ENCODE measurements around the gene ANGEL1. TPM values are rescaled to one million over a fixed set of nuclear protein-coding genes. Genes with fewer than 3 reads are reported as not detected.
A peak's percentile ranks its signal among the peaks of the same experiment; 100 is the strongest.

The ANGEL1 gene
- total RNA-seq, 6 donors from 2014 or later, result 13.8 to 35.6 (median 23.6) TPM

DNA sequence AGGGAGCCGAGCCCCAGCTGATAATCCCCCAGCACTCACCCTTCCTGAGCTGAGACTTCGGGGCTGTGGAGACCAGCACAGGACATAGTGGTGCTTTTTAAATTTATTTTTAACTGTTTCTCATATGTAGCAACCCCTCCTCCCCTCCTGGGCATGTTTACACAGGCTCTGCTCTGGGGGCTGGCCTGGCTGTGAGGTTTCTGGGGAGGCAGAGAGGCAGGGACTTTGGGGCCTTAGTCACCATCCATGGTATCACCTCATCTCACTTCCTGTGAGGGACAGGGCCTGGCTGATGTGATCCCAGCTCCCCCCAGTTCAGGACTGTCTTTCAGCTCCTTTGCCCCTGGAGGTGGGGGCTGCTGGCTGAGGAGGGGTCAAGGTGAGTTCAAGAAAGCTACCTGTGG, 31.0 kb downstream of the ANGEL1 start:
- Histone ChIP-seq H3K4me1 (peaks cover 16 to 43% (median 31%) of the 10 kb centered on the region in 4 donors), H3K27ac (peak overlapping the region; percentile 11 to 68 (median 30)), H3K36me3 (peaks cover 0 to 41% (median 14%) of the 10 kb centered on the region in 4 donors), H3K4me3 (no peak overlapping the region), H3K27me3 (no peaks in the 10 kb centered on the region), H3K9me3 (no peaks in the 10 kb centered on the region)
- TF ChIP-seq CTCF (IDR thresholded peaks at IDR 0.05) (no peak), POLR2A (IDR thresholded peaks at IDR 0.05) (no peak), EP300 (IDR thresholded peaks at IDR 0.05) (no peak), POLR2AphosphoS5 (IDR thresholded peaks at IDR 0.05) (no peak)
- no peak for DNase-seq
- WGBS, 2 donors, result 71 to 77% methylated on average over 2 of the region's 2 CpGs
- no peak for ATAC-seq (ENCODE audit: low FRiP score in 2 of 2)

GRCh38 chr14:76780875-76781647, 31.6 kb downstream of the ANGEL1 start:
- Histone ChIP-seq H3K4me1 (peaks cover 16 to 46% (median 33%) of the 10 kb centered on the region in 4 donors), H3K36me3 (peaks cover 0 to 35% (median 11%) of the 10 kb centered on the region in 4 donors), H3K9me3 (no peaks in the 10 kb centered on the region), H3K27me3 (no peaks in the 10 kb centered on the region), H3K27ac (peak overlapping the region in 3 of 4 donors; percentile 24 to 68 (median 37)), H3K4me3 (no peak overlapping the region)
- 75 to 81% methylated on average over 11 of the region's 11 CpGs for WGBS, 2 donors
- no peak for DNase-seq
- no peak for ATAC-seq (ENCODE audit: low FRiP score in 2 of 2)
- no peak for TF ChIP-seq POLR2AphosphoS5 (IDR thresholded peaks at IDR 0.05)
- no peak for TF ChIP-seq POLR2A (IDR thresholded peaks at IDR 0.05)
- TF ChIP-seq CTCF (IDR thresholded peaks at IDR 0.05), result no peak
- no peak for TF ChIP-seq EP300 (IDR thresholded peaks at IDR 0.05)

DNA sequence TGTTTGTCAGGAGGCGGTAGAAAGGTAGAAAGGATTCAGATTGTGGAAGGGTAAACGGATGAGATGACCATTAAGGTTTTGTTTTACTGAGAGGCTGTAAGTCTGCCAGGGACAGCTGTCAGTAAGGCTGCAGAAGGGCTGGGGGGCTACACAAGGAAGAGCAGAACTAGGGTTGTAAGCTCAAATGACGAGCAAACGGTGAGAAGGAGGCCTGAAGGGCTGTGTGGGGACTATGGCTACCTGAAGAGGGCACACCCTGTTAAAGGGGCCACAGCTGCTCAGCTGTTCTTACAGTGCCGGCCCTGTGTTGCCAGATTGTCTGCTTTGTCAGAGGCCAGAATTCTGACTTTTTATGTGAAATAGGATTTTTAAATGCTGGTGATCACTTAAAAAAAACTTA, 32.3 kb downstream of the ANGEL1 start:
- Histone ChIP-seq H3K4me3 (no peak overlapping the region), H3K9me3 (no peaks in the 10 kb centered on the region), H3K36me3 (peaks cover 0 to 34% (median 10%) of the 10 kb centered on the region in 4 donors), H3K27me3 (no peaks in the 10 kb centered on the region), H3K4me1 (peaks cover 16 to 46% (median 32%) of the 10 kb centered on the region in 4 donors), H3K27ac (peak overlapping the region in 2 of 4 donors; percentile 24 to 68)
- WGBS, 2 donors, result 62 to 75% methylated on average over 5 of the region's 5 CpGs
- DNase-seq, result no peak
- no peak for TF ChIP-seq EP300 (IDR thresholded peaks at IDR 0.05)
- TF ChIP-seq POLR2A (IDR thresholded peaks at IDR 0.05), result no peak
- no peak for ATAC-seq (ENCODE audit: low FRiP score in 2 of 2)

- Histone ChIP-seq H3K36me3 (peaks cover 0 to 30% (median 10%) of the 10 kb centered on the region in 4 donors), H3K4me1 (peaks cover 16 to 46% (median 30%) of the 10 kb centered on the region in 4 donors), H3K9me3 (no peaks in the 10 kb centered on the region), H3K27ac (peak overlapping the region in 2 of 4 donors; percentile 17 to 24), H3K27me3 (no peaks in the 10 kb centered on the region), H3K4me3 (no peak overlapping the region)
- ATAC-seq (ENCODE audit: low FRiP score in 2 of 2), result no peak
- DNase-seq, result no peak
- no peak for TF ChIP-seq POLR2A (IDR thresholded peaks at IDR 0.05)
- no peak for TF ChIP-seq EP300 (IDR thresholded peaks at IDR 0.05)
- no peak for TF ChIP-seq CTCF (IDR thresholded peaks at IDR 0.05)
- no peak for TF ChIP-seq POLR2AphosphoS5 (IDR thresholded peaks at IDR 0.05)
- WGBS, 2 donors, result 93% methylated on average over 2 of the region's 2 CpGs
Measured at GRCh38 chr14:76780058-76780345, 32.7 kb downstream of the ANGEL1 start.

DNA sequence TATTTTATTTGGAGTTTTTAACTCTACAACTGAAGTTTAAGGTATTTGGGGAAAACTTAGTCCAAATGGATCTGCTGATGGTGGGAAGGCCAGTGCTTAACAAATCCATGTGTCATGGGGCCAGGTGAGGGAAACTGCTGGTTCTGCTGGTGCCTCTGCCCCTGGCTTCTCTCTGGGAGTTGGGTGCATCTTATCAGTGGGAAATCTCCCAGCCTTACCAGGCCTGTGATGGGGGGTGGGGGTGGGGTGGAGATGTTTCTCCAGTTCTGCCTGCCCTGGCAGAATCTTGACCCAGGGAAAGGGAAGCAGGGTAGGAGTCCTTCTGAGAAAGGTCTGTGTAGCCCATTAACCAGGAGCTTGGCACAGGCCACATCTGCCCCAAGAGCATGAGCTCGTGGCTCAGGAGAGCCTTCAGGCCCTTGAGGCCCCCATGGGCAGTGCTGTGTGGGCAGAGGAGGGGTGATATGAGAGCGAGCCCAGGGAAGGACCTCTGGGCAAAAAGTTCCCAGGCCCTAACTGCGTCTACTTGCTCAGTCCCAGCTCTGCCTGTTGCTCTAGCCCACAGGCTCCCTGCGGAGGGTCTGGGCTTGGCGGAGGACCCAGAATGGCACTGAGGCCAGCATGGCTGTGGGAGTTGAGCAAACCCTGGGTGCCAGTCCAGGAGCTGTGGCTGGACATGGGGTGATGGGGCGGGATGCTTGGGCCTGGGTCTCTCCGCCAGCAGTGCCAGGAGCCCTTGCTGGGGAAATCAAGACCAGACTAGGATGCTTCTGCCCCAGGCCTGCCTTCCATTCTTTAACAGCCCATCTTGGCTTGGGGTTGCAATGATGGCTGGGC, 33.2 kb downstream of the ANGEL1 start:
- ATAC-seq (ENCODE audit: low FRiP score in 2 of 2) (no peak), DNase-seq (no peak)
- H3K27me3 ChIP-seq, result no peaks in the 10 kb centered on the region
- no peak overlapping the region for H3K4me3 ChIP-seq
- no peaks in the 10 kb centered on the region for H3K9me3 ChIP-seq
- whole genome bisulfite sequencing, 2 donors, result 88 to 92% methylated on average over 5 to 7 of the region's 7 CpGs
- peak overlapping the region in 2 of 4 donors; percentile 17 to 24 for H3K27ac ChIP-seq
- H3K36me3 ChIP-seq, result peaks cover 0 to 30% (median 10%) of the 10 kb centered on the region in 4 donors
- H3K4me1 ChIP-seq, result peaks cover 16 to 42% (median 29%) of the 10 kb centered on the region in 4 donors
- no peak for TF ChIP-seq EP300 (IDR thresholded peaks at IDR 0.05)
- TF ChIP-seq CTCF (IDR thresholded peaks at IDR 0.05), result no peak
- TF ChIP-seq POLR2AphosphoS5 (IDR thresholded peaks at IDR 0.05), result no peak
- TF ChIP-seq POLR2A (IDR thresholded peaks at IDR 0.05), result no peak

All from upper lobe of left lung (tissue), 6 donors.